ENCODE measurements around the gene CDC25B. TPM values are rescaled to one million over a fixed set of nuclear protein-coding genes. Genes with fewer than 3 reads are reported as not detected.

CDC25B gene
- total and polyA plus RNA-seq, 2 of the 8 experiments (the other 6 are each of a cell fraction or from before 2014, with no cell fraction given): 21.7 to 31.2 TPM

DNA sequence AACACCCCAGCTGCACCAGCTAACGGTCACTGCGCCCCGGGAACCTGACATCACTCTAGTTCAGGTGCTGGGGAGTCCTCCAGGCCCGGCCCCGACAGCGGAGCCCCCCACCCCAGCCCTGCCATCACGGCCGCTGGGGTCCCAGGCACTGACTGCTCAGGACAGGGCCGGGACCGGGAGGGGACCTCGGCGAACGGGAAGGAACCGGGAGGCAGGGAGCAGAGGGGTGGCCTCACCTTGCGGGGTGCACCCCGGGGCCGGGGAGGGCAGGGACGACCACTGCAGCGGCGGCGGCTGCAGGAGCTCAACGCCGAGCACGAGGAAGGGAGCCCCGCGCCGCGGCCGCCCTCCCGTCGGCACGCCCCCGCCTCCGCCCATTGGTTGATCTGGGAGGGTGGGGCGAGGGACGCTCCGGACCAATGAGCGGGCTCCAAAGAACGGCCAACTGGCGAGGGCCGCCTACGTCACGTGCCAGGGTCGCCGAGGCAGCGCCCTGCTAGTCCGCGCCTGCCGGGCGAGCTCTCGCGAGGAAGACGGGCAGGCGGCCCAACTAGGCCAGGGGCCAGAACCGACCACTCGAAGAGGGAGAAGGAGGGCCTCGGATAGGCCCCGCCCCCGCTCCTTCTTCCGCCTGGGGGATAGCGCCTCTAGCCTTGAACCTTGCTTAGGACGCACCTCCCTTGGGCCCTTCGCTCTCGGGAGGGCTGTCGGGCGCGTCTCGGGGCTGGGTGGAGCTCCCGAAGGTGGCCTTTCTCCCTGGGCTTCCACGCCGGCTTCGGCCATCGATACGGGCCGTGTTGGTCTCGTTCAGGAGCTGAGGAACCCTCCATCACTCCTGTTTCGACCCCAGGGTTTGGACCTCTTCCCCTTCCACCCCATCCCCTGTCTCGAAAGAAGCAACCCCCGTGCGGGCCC is 28.4 kb upstream of the CDC25B start, which contains the start of gene ADISSP (continued):
- TF ChIP-seq CBX8 (IDR thresholded peaks at IDR 0.05; ENCODE audit: borderline replicate concordance, low read depth, low read length): no peak
- TF ChIP-seq CTBP2 (IDR thresholded peaks at IDR 0.05; ENCODE audit: borderline replicate concordance, insufficient read depth, insufficient read length, low read length): no peak
- TF ChIP-seq CREB1 (IDR thresholded peaks at IDR 0.05): peak; percentile 75
- peak; percentile 71 for TF ChIP-seq ASH2L (IDR thresholded peaks at IDR 0.05; ENCODE audit: low read length)
- TF ChIP-seq PHF8 (conservative IDR thresholded peaks at IDR 0.05; ENCODE audit: low read depth, low read length): peak; percentile 81
- no peak for TF ChIP-seq GABPA (IDR thresholded peaks at IDR 0.05; ENCODE audit: borderline replicate concordance, insufficient read depth, low read length)
- TF ChIP-seq RFX5 (IDR thresholded peaks at IDR 0.05; ENCODE audit: borderline replicate concordance, low read depth, low read length): no peak
- peak; percentile 95 for TF ChIP-seq CHD2 (IDR thresholded peaks at IDR 0.05; ENCODE audit: low read length)
- TF ChIP-seq ZNF274 (IDR thresholded peaks at IDR 0.05; ENCODE audit: borderline replicate concordance, extremely low read depth, low read length): no peak
- TF ChIP-seq FOSL1 (IDR thresholded peaks at IDR 0.05; ENCODE audit: insufficient read depth, low read depth, low read length): no peak
- no peak for TF ChIP-seq SP4 (IDR thresholded peaks at IDR 0.05; ENCODE audit: low read length)

Data from H1 (cell line).